ENCODE measurements around the gene PTCH2. TPM values are rescaled to one million over a fixed set of nuclear protein-coding genes. Genes with fewer than 3 reads are reported as not detected.

PTCH2 gene
- total RNA-seq (1 to 10 TPM; 1.7 to 6.3 TPM), polyA plus RNA-seq (1 to 10 TPM in 1 of 2 donors, under 1 TPM in 1; 0.38 to 6.7 TPM)
- long read RNA-seq, donor 1, partial matches to known transcripts = 1 of 3 reads
- long read RNA-seq, donor 1, other reads (novel, unspliced or antisense) = 2 of 3 reads
- long read RNA-seq, donor 2, partial matches to known transcripts = 1 of 2 reads
- long read RNA-seq, donor 2, other reads (novel, unspliced or antisense) = 1 of 2 reads

- peak; percentile 82 to 93 for DNase-seq
- Histone ChIP-seq H3K27ac (ENCODE audit: low read depth in 1 of 2, low read length in 2 of 2) (no peak within 1 kb of the TSS), H3K36me3 (ENCODE audit: control insufficient read depth in 1 of 2, insufficient read depth in 2 of 2, low read length in 1 of 2) (no peaks in the 10 kb centered on the region)
Observed at GRCh38 chr1:44842862-44843655, at the start of gene PTCH2. Gene PTCH2 (minus strand): TSS chr1:44843253. CDS start chr1:44842932, 321 bp downstream.

GRCh38 chr1:44890007-44890406, 47.0 kb upstream of the PTCH2 start:
- Histone ChIP-seq H3K27me3 (ENCODE audit: control insufficient read depth in 1 of 2, insufficient read depth in 2 of 2, low read length in 1 of 2) (no peaks in the 10 kb centered on the region), H3K9me3 (ENCODE audit: control insufficient read depth, low read length) (no peaks in the 10 kb centered on the region), H3K4me3 (ENCODE audit: low read length in 2 of 2) (no peak overlapping the region), H3K4me1 (ENCODE audit: control insufficient read depth in 1 of 2, insufficient read depth in 2 of 2, low read length in 2 of 2) (no peaks in the 10 kb centered on the region), H3K36me3 (ENCODE audit: control insufficient read depth in 1 of 2, insufficient read depth in 2 of 2, low read length in 1 of 2) (peaks cover 0 to 3% of the 10 kb centered on the region in 2 donors), H3K27ac (ENCODE audit: low read depth in 1 of 2, low read length in 2 of 2) (no peak overlapping the region)
- DNase-seq = no peak
- intact Hi-C loops (cut with DNase I) = no loop called here
- ATAC-seq (ENCODE audit: low FRiP score) = no peak
- 76 to 89% methylated on average over 3 of the region's 3 CpGs for WGBS, 2 donors

More at GRCh38 chr1:44842862-44843655, at the start of gene PTCH2:
- intact Hi-C loops (cut with DNase I) = loop anchor here in 1 of 2 donors (5.0 kb wide), 1 partner anchor 459 kb away; no protein-coding TSS in a partner anchor
- 1% methylated on average over 51 to 72 of the region's 72 CpGs for WGBS, 2 donors
- Histone ChIP-seq H3K9me3 (ENCODE audit: control insufficient read depth, low read length) (no peaks in the 10 kb centered on the region), H3K4me1 (ENCODE audit: control insufficient read depth in 1 of 2, insufficient read depth in 2 of 2, low read length in 2 of 2) (no peaks in the 10 kb centered on the region), H3K4me3 (ENCODE audit: low read length in 2 of 2) (peak within 1 kb of the TSS; percentile 27 to 76), H3K27me3 (ENCODE audit: control insufficient read depth in 1 of 2, insufficient read depth in 2 of 2, low read length in 1 of 2) (no peaks in the 10 kb centered on the region)
- ATAC-seq (ENCODE audit: low FRiP score) = peak; percentile 87

- H3K27ac ChIP-seq (ENCODE audit: low read depth in 1 of 2, low read length in 2 of 2) = no peak overlapping the region
- intact Hi-C loops (cut with DNase I) = no loop called here
Observed at GRCh38 chr1:44885406-44885805, 42.4 kb upstream of the PTCH2 start.

GRCh38 chr1:44884746-44885145, 41.7 kb upstream of the PTCH2 start:
- DNase-seq (peak in 1 of 2 donors; percentile 59), ATAC-seq (ENCODE audit: low FRiP score) (no peak)
- Histone ChIP-seq H3K4me3 (ENCODE audit: low read length in 2 of 2) (no peak overlapping the region), H3K9me3 (ENCODE audit: control insufficient read depth, low read length) (no peaks in the 10 kb centered on the region), H3K27ac (ENCODE audit: low read depth in 1 of 2, low read length in 2 of 2) (no peak overlapping the region), H3K4me1 (ENCODE audit: control insufficient read depth in 1 of 2, insufficient read depth in 2 of 2, low read length in 2 of 2) (no peaks in the 10 kb centered on the region), H3K36me3 (ENCODE audit: control insufficient read depth in 1 of 2, insufficient read depth in 2 of 2, low read length in 1 of 2) (no peaks in the 10 kb centered on the region), H3K27me3 (ENCODE audit: control insufficient read depth in 1 of 2, insufficient read depth in 2 of 2, low read length in 1 of 2) (no peaks in the 10 kb centered on the region)
- WGBS, 2 donors = 42 to 52% methylated on average over 2 of the region's 2 CpGs
- intact Hi-C loops (cut with DNase I) = no loop called here

More at GRCh38 chr1:44885406-44885805, 42.4 kb upstream of the PTCH2 start:
- WGBS, 2 donors = 87 to 93% methylated on average over 6 of the region's 6 CpGs
- DNase-seq (no peak), ATAC-seq (ENCODE audit: low FRiP score) (no peak)
- Histone ChIP-seq H3K27me3 (ENCODE audit: control insufficient read depth in 1 of 2, insufficient read depth in 2 of 2, low read length in 1 of 2) (no peaks in the 10 kb centered on the region), H3K4me1 (ENCODE audit: control insufficient read depth in 1 of 2, insufficient read depth in 2 of 2, low read length in 2 of 2) (no peaks in the 10 kb centered on the region), H3K9me3 (ENCODE audit: control insufficient read depth, low read length) (no peaks in the 10 kb centered on the region), H3K36me3 (ENCODE audit: control insufficient read depth in 1 of 2, insufficient read depth in 2 of 2, low read length in 1 of 2) (no peaks in the 10 kb centered on the region), H3K4me3 (ENCODE audit: low read length in 2 of 2) (no peak overlapping the region)

- peak; percentile 62 for ATAC-seq (ENCODE audit: low FRiP score)
- Histone ChIP-seq H3K36me3 (ENCODE audit: control insufficient read depth in 1 of 2, insufficient read depth in 2 of 2, low read length in 1 of 2) (peaks cover 0 to 3% of the 10 kb centered on the region in 2 donors), H3K4me3 (ENCODE audit: low read length in 2 of 2) (no peak overlapping the region), H3K9me3 (ENCODE audit: control insufficient read depth, low read length) (no peaks in the 10 kb centered on the region), H3K27me3 (ENCODE audit: control insufficient read depth in 1 of 2, insufficient read depth in 2 of 2, low read length in 1 of 2) (no peaks in the 10 kb centered on the region), H3K27ac (ENCODE audit: low read depth in 1 of 2, low read length in 2 of 2) (peak overlapping the region in 1 of 2 donors; percentile 2), H3K4me1 (ENCODE audit: control insufficient read depth in 1 of 2, insufficient read depth in 2 of 2, low read length in 2 of 2) (no peaks in the 10 kb centered on the region)
- peak in 1 of 2 donors; percentile 75 for DNase-seq
- intact Hi-C loops (cut with DNase I) = no loop called here
- WGBS, 2 donors = 53 to 57% methylated on average over 7 of the region's 7 CpGs
Observed at GRCh38 chr1:44881011-44881632, 38.1 kb upstream of the PTCH2 start.

GRCh38 chr1:44874155-44874554, 31.1 kb upstream of the PTCH2 start:
- Histone ChIP-seq H3K27ac (ENCODE audit: low read depth in 1 of 2, low read length in 2 of 2) (no peak overlapping the region), H3K4me1 (ENCODE audit: control insufficient read depth in 1 of 2, insufficient read depth in 2 of 2, low read length in 2 of 2) (no peaks in the 10 kb centered on the region), H3K36me3 (ENCODE audit: control insufficient read depth in 1 of 2, insufficient read depth in 2 of 2, low read length in 1 of 2) (peaks cover 3 to 6% of the 10 kb centered on the region in 2 donors), H3K27me3 (ENCODE audit: control insufficient read depth in 1 of 2, insufficient read depth in 2 of 2, low read length in 1 of 2) (no peaks in the 10 kb centered on the region), H3K4me3 (ENCODE audit: low read length in 2 of 2) (no peak overlapping the region), H3K9me3 (ENCODE audit: control insufficient read depth, low read length) (no peaks in the 10 kb centered on the region)
- 49 to 51% methylated on average over 2 of the region's 2 CpGs for WGBS, 2 donors
- ATAC-seq (ENCODE audit: low FRiP score) (no peak), DNase-seq (no peak)
- intact Hi-C loops (cut with DNase I) = no loop called here

GRCh38 chr1:44870096-44870495, 27.0 kb upstream of the PTCH2 start:
- no peaks in the 10 kb centered on the region for H3K27me3 ChIP-seq (ENCODE audit: control insufficient read depth in 1 of 2, insufficient read depth in 2 of 2, low read length in 1 of 2)
- no peak for ATAC-seq (ENCODE audit: low FRiP score)
- no peak overlapping the region for H3K27ac ChIP-seq (ENCODE audit: low read depth in 1 of 2, low read length in 2 of 2)
- DNase-seq = no peak
- no peak overlapping the region for H3K4me3 ChIP-seq (ENCODE audit: low read length in 2 of 2)
- WGBS, 2 donors = 85 to 89% methylated on average over 4 of the region's 4 CpGs
- H3K4me1 ChIP-seq (ENCODE audit: control insufficient read depth in 1 of 2, insufficient read depth in 2 of 2, low read length in 2 of 2) = no peaks in the 10 kb centered on the region
- peaks cover 8 to 10% of the 10 kb centered on the region in 2 donors for H3K36me3 ChIP-seq (ENCODE audit: control insufficient read depth in 1 of 2, insufficient read depth in 2 of 2, low read length in 1 of 2)
- H3K9me3 ChIP-seq (ENCODE audit: control insufficient read depth, low read length) = no peaks in the 10 kb centered on the region
- intact Hi-C loops (cut with DNase I) = no loop called here

GRCh38 chr1:44867801-44868200, 24.7 kb upstream of the PTCH2 start:
- Histone ChIP-seq H3K4me1 (ENCODE audit: control insufficient read depth in 1 of 2, insufficient read depth in 2 of 2, low read length in 2 of 2) (no peaks in the 10 kb centered on the region), H3K36me3 (ENCODE audit: control insufficient read depth in 1 of 2, insufficient read depth in 2 of 2, low read length in 1 of 2) (peaks cover 8 to 9% of the 10 kb centered on the region in 2 donors), H3K4me3 (ENCODE audit: low read length in 2 of 2) (no peak overlapping the region), H3K9me3 (ENCODE audit: control insufficient read depth, low read length) (no peaks in the 10 kb centered on the region), H3K27ac (ENCODE audit: low read depth in 1 of 2, low read length in 2 of 2) (no peak overlapping the region), H3K27me3 (ENCODE audit: control insufficient read depth in 1 of 2, insufficient read depth in 2 of 2, low read length in 1 of 2) (no peaks in the 10 kb centered on the region)
- ATAC-seq (ENCODE audit: low FRiP score) = no peak
- 98 to 99% methylated on average over 10 of the region's 10 CpGs for WGBS, 2 donors
- intact Hi-C loops (cut with DNase I) = no loop called here
- no peak for DNase-seq

All from aorta (tissue), 5 donors.